GM03348 (cell line): ENCODE measurements around the gene ERN2.

ENCODE experiments used
- DNase-seq: peaks from one replicate; pipeline ENCODE4 v3.0.0; 2012; ENCODE audit warnings: low spot score

Gene ERN2

GRCh38 chr16:23640615-23640930 is 72.4 kb downstream of the ERN2 start:
- no peak for DNase-seq
